Inferior parietal cortex (tissue), 1 donor: ENCODE data around the gene SF3A1.
A peak's percentile ranks its signal among the peaks of the same experiment; 100 is the strongest.
"Not testable (repeated sequence)": the region's sequence is repeated elsewhere in the genome, so short reads cannot be mapped to it uniquely, and the experiment has no call there.

Experiments
- DNase-seq: peaks from one replicate; pipeline ENCODE4 v3.0.0-alpha.2; 2016; ENCODE audit errors: extremely low spot score

Gene SF3A1

DNA sequence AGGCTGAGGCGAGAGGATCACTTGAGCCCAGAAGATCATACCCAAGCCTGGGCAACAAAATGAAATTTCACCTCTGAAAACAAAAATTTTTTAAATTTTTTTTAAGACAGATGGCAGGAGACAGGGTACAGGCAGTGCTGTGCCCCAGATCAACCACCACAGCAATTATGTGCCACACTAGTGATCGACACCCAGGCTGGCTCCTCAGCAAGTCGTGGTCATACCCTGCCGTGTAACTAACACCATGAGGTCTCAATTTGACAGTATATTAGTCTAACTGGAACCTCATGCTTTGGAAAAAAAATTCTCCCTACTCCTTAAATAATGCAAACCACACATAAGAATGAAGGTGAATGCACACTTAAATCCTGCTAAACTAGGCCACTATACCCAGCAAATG lies 8.3 kb downstream of the SF3A1 start:
- no peak for DNase-seq

GRCh38 chr22:30347255-30347892 lies 9.3 kb downstream of the SF3A1 start:
- no peak for DNase-seq

DNA sequence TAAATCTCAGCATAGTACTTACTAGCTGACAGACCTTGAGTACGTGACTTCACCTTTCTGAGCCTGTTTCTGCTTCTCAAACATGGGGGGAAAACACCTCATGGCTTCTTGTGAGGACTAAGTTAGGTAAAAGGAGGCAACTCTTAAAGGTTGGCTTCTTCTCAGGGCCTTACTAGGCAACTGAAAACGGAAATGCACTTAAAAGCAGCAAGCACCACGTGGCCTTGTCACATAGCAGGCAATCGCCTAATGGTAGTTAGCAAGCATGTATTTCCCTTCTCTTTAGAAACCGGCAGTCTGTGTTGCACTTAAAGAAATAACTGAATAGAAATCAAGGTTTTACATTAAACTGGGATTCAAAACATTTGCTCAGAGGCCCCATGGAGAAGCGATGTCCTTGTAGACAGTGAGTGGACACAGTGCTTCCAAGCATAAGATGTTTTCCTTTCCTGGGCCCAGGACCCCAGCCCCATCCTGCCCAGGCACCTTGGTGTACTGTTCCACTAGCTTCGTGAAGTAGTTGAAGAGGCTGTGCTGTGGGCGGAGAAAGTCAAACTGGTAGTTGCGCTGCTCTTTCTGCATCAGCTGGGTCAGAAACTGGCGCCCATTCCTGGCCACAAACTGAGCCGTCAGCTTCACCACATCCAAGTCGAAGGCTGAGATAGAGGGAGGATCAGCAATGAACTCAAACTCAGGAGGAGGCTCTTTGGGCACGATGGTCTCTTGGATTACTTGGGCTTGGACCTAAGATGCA lies 12.1 kb downstream of the SF3A1 start:
- no peak for DNase-seq

- peak; percentile 51 for DNase-seq
Measured at GRCh38 chr22:30340911-30341685, 15.6 kb downstream of the SF3A1 start.

GRCh38 chr22:30338802-30339201 lies 17.9 kb downstream of the SF3A1 start:
- no peak for DNase-seq

GRCh38 chr22:30338341-30338740 lies 18.4 kb downstream of the SF3A1 start:
- not testable (repeated sequence) for DNase-seq

DNA sequence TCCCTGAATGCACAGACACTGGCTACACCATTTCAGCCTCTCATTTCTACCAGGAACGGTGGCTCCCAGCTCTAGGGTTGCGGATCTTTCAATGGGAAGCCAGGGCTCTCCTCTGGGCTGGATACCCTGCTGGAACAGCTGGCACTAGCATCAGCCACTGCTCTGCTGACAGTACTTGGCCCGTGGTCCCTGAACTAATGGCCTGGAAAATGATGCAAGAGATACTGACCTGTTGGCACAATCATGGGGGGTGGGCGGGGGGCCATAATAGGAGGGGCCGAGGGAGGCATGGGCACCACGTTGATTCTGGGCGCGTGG lies 19.3 kb downstream of the SF3A1 start:
- no peak for DNase-seq

- no peak for DNase-seq
Measured at GRCh38 chr22:30336752-30337460, 19.8 kb downstream of the SF3A1 start.

DNA sequence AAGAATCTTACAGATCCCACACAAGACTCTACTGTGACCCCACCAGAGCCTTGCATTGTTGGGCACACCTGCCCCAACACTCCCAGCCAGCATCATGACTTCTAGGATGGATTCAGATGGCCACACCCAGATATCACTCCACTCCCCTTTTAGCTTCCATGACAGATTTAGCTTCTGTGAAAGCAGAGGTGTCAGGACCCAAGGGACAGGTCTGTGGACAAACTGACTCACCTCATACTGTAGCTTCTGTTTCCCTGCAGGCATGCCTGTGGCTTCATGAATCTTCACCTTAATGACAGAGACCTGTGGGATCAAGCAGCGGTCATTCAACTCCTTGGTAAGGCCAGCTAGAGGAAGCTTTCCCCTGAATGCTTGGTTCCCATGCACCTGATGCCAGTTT lies 21.5 kb downstream of the SF3A1 start:
- DNase-seq, result no peak

DNA sequence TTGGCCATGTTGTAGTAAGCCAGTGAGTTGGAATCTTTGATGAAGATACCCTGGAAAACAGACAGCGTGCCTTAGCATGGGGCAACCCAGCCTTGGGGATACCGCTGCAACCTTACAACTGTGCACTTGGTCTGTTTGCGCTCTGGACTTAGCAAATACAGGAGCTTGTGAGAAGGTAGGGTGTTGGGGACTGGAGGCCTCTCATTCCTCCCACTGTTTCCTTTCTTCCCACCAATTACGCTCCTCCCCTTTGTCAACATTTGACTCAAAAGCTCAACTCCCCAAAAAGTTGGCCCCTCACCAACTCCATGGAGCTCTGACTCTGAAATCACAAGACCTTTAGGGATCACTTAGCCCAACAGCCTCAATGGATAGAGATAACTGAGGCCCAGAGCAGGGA lies 22.0 kb downstream of the SF3A1 start:
- no peak for DNase-seq

DNA sequence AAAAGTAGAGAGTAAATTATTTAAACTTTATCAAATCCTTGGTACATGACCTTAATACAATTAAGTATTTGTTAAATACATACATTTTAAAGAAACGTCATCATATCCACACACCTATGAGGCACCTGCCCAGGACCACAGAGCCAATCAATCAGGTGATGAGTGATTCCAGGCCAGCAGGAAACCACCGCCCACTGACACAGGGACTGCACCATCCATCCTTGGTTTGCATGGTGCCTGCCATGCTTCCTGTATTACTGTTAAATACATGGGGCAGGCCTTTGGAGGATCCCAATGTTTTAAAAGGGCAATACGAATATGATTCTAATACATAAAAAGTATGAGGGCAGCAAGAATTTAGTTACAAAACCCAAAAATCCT lies 23.0 kb downstream of the SF3A1 start:
- DNase-seq, result no peak

DNA sequence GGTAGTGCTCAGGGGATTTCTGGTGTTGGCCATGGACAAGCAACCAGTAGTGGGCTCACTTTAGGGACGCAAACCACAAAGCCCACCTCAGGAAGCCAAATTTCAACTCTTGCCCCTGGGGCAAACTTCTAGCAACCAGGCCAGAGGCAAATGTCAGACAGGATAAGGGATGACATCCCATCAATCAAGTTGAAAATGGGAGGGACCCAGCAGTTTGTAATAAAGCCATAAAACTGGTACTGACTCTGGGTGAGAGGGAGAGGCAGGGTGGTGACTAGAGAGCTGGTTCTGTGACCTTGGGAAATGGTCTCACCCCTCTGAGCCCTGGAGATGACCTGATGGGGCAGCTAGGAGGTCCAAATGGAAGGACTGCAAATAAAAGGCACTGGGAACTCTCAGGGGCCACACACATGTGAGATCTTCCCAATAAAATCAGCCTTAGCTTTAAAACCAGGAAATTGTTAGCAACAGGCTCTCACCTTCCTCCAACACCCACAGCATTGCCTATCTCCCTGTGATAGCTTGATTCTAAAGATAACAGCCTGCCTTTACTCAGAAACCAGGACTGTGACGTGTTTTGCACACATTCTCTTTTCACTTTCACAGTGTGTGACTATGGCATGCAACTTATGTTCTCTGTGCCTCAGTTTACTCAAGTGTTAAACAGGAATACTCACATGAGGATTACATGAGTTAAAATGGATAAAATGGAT lies 23.5 kb downstream of the SF3A1 start:
- no peak for DNase-seq

DNA sequence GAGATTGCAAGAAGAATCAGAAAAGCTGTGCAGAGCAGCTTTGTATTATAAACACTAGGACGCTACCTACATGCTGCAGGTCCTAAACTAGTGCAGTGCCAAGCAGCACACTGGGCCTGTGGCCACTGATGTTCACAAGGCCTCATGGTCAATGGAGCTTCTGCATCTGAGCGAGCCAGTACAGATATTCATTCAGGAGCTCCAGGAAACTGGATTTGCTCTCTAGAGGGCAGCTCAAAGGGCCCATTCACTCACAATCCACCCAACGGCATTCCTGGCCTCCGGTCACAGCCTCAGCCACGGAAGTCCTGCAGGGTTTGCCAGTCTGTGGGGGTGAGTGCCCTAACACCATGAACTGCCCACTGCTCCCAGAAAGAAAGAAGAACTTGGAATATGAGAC lies 24.1 kb downstream of the SF3A1 start:
- peak; percentile 32 for DNase-seq

- no peak for DNase-seq
Measured at GRCh38 chr22:30328466-30329049, 28.1 kb downstream of the SF3A1 start.

- no peak for DNase-seq
Measured at GRCh38 chr22:30327864-30328345, 28.8 kb downstream of the SF3A1 start.

- peak; percentile 75 for DNase-seq
Measured at GRCh38 chr22:30326706-30327362, 29.9 kb downstream of the SF3A1 start, which contains the start of gene TBC1D10A. TSS of gene TBC1D10A (minus strand) at chr22:30326941. CDS start at chr22:30326881, 60 bp downstream.

DNA sequence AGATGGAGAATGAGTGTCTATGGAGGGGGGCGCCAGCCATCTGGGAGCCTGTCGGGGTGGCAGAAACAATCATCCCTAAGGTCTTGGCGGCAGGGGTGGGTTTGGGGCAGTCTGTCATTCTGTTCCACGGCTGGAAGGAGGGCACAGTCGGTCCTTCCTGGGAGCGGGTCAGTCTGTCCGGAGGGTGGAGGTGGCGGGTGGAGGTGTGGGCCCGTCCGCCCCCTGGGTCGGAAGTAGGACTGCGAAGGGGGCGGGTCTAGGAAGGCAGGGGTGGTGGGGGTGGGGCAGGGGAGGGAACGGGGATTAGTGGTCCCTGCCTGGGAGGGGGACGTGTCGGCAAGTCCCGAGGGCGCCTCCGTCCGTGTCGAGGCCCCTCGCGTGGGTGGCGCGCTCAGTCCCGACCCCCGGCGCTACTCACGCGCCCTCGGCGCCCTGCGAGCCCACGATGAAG lies 30.4 kb downstream of the SF3A1 start:
- DNase-seq, result no peak

- no peak for DNase-seq
Measured at GRCh38 chr22:30325724-30326254, 30.9 kb downstream of the SF3A1 start.

DNA sequence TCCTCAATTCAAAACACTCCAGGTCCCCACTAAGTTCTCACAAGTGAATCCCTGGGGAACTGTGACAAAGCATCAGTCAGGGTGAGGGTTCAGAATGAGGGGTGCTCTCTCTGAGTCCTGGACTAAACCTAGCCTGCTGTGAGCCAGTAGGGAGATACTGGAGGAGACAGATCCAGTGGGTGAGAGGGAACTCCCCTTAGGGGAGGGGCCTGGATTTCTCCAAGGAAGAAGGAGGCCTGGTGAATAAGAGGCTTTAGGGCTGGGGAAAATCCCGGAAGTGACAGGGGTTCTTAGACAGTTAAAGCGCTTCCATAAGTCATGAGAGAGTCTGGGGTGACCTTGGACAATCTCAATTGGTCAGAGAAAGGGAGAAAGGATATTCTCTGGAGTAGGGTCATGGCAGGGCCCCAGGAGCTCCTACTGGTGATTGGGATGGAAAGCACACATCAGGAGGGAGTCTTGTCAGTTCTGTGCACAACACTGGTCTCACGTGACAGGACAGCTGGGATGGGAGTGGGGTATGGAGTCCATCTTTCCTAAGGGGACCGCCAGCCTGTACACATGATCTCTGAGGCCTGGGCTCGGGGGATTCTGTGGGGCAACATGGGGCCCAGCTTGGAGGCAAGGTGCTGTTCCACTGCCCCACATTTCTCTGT lies 31.5 kb downstream of the SF3A1 start:
- no peak for DNase-seq
